Heart left ventricle (tissue), 16 donors: ENCODE results near the gene SYF2. TPM values are rescaled to one million over a fixed set of nuclear protein-coding genes. Genes with fewer than 3 reads are reported as not detected.

Experiments used
- ATAC-seq, 4 donors: fragments of 200-7000 bp; cut with Tn5 transposase; one replicate each; pipeline ENCODE4 v1.9.1; 2020 to 2022; ENCODE audit warnings: moderate library complexity in 4 of 4, mild to moderate bottlenecking in 3 of 4, moderate number of reproducible peaks in 1 of 4
- DNase-seq, 5 donors: peaks; one replicate each; pipeline ENCODE4 v3.0.0-alpha.2; 2020
- H3K27ac ChIP-seq, 12 donors: fragments of 200-600 bp; sonication (generic) in 4 of 12; one replicate each; pipeline versions ENCODE4 v1.5.0 to v1.8.0; 2016 to 2022; ENCODE audit warnings: mild to moderate bottlenecking in 2 of 12
- H3K27me3 ChIP-seq, 9 donors: fragments of 200-600 bp; sonication (generic) in 2 of 9; one replicate each; pipeline versions ENCODE4 v1.5.1 to v1.8.0; 2016 to 2022; ENCODE audit warnings: mild to moderate bottlenecking in 3 of 9
- H3K36me3 ChIP-seq, 9 donors: fragments of 200-600 bp; sonication (generic) in 2 of 9; one replicate each; pipeline versions ENCODE4 v1.5.0 to v1.8.0; 2018 to 2022; ENCODE audit warnings: mild to moderate bottlenecking in 2 of 9
- H3K4me1 ChIP-seq, 12 donors: fragments of 200-600 bp; sonication (generic) in 4 of 12; one replicate each; pipeline versions ENCODE4 v1.5.0 to v1.8.0; 2016 to 2022; ENCODE audit warnings: mild to moderate bottlenecking in 3 of 12
- H3K4me3 ChIP-seq, 12 donors: fragments of 200-600 bp; sonication (generic) in 4 of 12; one replicate each; pipeline versions ENCODE4 v1.5.0 to v1.8.0; 2017 to 2022; ENCODE audit warnings: mild to moderate bottlenecking in 9 of 12, moderate library complexity in 4 of 12
- H3K9me3 ChIP-seq, 12 donors: fragments of 200-600 bp; sonication (generic) in 4 of 12; one replicate each; pipeline versions ENCODE4 v1.5.0 to v1.8.0; 2016 to 2022; ENCODE audit warnings: mild to moderate bottlenecking in 1 of 12
- CTCF ChIP-seq, 12 donors: fragments of 200-600 bp; sonication (generic) in 4 of 12; IDR thresholded peaks; one replicate each; pipeline versions ENCODE4 v1.5.0 to v1.8.0; 2018 to 2022; ENCODE audit warnings: antibody characterized with exemption in 12 of 12, mild to moderate bottlenecking in 5 of 12
- POLR2A ChIP-seq, 2 donors: fragments of 450-650 bp; IDR thresholded peaks; one replicate each; pipeline ENCODE4 v1.6.1; 2017; ENCODE audit warnings: antibody characterized with exemption in 2 of 2, mild to moderate bottlenecking in 2 of 2, moderate library complexity in 2 of 2
- WGBS, 4 donors: extraction: QIAGEN DNeasy Blood & Tissue Kit in 2 of 4; methylation state at CpG; one replicate each; pipeline versions ENCODE4 v1.1.5 to v1.1.7; 2013 to 2018; 5-methylcytosine and 5-hydroxymethylcytosine counted together
- intact Hi-C, 10 donors: fragments of 100-400 bp; cut with DNase I; formaldehyde crosslinking; loops; one replicate each; pipeline versions ENCODE4 v1.11.1 to v1.14.2; 2022
- polyA plus RNA-seq, 2 donors: library from polyadenylated mRNA; stranded (reverse); fragments of 200-250 nt; gene quantifications; one replicate each; pipeline ENCODE4 v1.2.3, GENCODE V29; 2013
- total RNA-seq, 9 donors: library from RNA; depleted of rRNA in 2 of 9; stranded (reverse); fragments of >200 nt in 2 of 9; fragmentation: NEBNext Ultra II Directional in 3 of 9; extraction: Animal tissue kit (Norgen Biotek cat#: 25700) in 3 of 9; gene quantifications; one replicate each; pipeline versions ENCODE4 v1.1.0 to v1.2.4, GENCODE V29; 2016 to 2023
- donor health status: ischemic (EF 13 %, LVEDD 7.1; RV severe dilation, severe dysfunction).
- donor health status: healthy with polysubstance abuse.
- donor health status: DM: no; HTN: yes; CAD: no.
- donor health status: DM: no; HTN: no; CAD: no.
- donor health status: ischemic (EF 25% LVEDD 6.9; RV normal size, moderate dysfunction).
- donor health status: ischemic (EF 25% LVEDD 5.7; RV mildly dilated, moderate dysfunction).
- donor health status: healthy.
- donor health status: DM: yes; HTN: yes; CAD: no.
- donor health status: ischemic (EF 35%, LVEDD 5.7; RV mildly dilated, moderate dysfunction).
- donor health status: nonischemic (EF 11% LVEDD 7.7; RV severe dilation, severe dysfunction).
- donor health status: DM: yes; HTN: yes; CAD: no.
- donor health status: PGD.
- donor health status: ischemic (EF 29% LVEDD 5.4; RV normal size, mild dysfunction).
- donor health status: nonischemic (EF 23%, LVEDD 6.1; RV moderate dilation, normal function).

SYF2 gene
- total and polyA plus RNA-seq, 11 donors: 25.0 to 60.3 (median 35.4) TPM

DNA sequence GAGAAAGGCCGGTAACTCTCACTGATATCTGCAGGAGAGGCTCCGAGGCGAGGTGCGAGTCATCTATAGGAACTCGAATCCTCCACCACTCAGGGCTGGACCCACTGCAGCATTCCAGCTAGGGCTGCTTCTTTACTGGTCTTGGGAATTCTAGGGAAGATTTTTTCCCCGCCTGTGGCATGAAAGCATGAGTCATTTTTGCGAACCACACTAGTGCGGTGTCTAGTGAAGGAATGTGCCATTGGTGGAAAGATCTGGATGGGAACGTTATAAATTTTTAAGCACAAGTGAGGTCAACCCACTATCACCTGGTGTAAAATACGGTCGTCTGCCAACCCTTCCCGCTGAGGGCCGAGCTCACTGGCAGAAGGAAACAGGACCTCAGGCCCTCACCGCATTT, 49.7 kb downstream of the SYF2 start:
- H3K9me3 ChIP-seq: no peaks in the 10 kb centered on the region
- H3K27ac ChIP-seq: no peak overlapping the region
- intact Hi-C loops: no loop called here
- TF ChIP-seq POLR2A (IDR thresholded peaks at IDR 0.05): no peak
- no peak for TF ChIP-seq CTCF (IDR thresholded peaks at IDR 0.05)
- WGBS, 4 donors: 78 to 83% (median 81%) methylated on average over 14 of the region's 14 CpGs
- H3K4me1 ChIP-seq: no peaks in the 10 kb centered on the region
- H3K27me3 ChIP-seq: peaks cover 0 to 10% (median 3%) of the 10 kb centered on the region in 9 donors
- no peak for DNase-seq
- no peak for ATAC-seq
- H3K36me3 ChIP-seq: no peaks in the 10 kb centered on the region
- no peak overlapping the region for H3K4me3 ChIP-seq

DNA sequence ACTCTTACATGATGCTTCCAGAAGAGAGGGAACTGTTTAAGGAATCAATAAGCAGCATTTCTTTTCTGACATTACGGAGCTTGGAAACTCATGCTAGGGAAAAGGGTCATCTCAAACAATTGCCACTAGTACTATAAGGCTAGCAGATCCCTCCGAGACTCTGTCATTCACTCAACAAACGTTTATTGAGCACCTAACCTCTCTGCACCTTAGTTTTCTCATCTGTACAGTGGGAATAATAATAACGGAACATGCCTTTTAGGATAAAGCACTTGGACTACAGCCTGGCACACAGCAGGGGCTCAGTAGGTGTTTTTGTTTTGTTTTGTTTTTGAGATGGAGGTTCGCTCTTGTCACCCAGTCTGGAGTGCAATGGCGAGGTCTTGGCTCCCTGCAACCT, 51.3 kb downstream of the SYF2 start:
- ATAC-seq (no peak), DNase-seq (no peak)
- intact Hi-C loops: no loop called here
- Histone ChIP-seq H3K27me3 (peaks cover 0 to 10% (median 3%) of the 10 kb centered on the region in 9 donors), H3K27ac (no peak overlapping the region), H3K4me1 (no peaks in the 10 kb centered on the region), H3K9me3 (peaks cover 0 to 10% (median 0%) of the 10 kb centered on the region in 12 donors), H3K36me3 (no peaks in the 10 kb centered on the region), H3K4me3 (no peak overlapping the region)
- WGBS, 4 donors: 80 to 86% (median 83%) methylated on average over 6 of the region's 6 CpGs
- TF ChIP-seq POLR2A (IDR thresholded peaks at IDR 0.05): no peak
- no peak for TF ChIP-seq CTCF (IDR thresholded peaks at IDR 0.05)

DNA sequence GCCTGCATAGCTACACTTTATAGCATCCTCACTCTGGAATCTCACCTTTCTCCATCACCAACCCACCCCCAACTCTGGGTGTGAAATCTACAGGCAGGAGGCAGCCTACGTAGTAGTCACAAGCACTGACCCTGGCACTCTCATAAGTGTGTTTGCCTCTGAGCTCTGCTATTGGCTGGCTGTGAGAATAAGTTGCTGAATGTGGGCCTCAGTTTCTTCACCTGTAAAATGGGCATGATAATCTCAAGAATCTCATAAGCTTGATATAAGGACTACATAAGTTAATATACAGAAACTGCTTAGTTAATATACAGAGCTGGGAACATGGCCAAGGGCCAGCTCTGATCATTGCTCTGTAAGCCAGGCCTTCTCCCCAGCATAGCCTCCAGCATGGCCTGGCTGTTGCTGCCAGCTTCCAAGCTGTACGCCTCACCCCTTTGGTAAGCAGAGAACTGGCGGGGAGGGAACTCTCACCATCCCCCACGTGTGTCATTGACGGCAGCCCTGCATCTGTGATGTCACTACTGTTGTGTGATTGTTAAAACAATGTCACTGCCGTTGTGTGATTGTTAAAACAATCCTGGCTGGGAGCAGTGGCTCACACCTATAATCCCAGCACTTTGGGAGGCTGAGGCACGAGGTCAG, 53.3 kb downstream of the SYF2 start:
- intact Hi-C loops: no loop called here
- no peak for DNase-seq
- WGBS, 4 donors: 66 to 74% (median 71%) methylated on average over 7 of the region's 7 CpGs
- Histone ChIP-seq H3K36me3 (no peaks in the 10 kb centered on the region), H3K27me3 (peaks cover 0 to 6% (median 0%) of the 10 kb centered on the region in 9 donors), H3K27ac (no peak overlapping the region), H3K4me1 (no peaks in the 10 kb centered on the region), H3K9me3 (peaks cover 0 to 14% (median 0%) of the 10 kb centered on the region in 12 donors), H3K4me3 (no peak overlapping the region)
- ATAC-seq: no peak
- no peak for TF ChIP-seq POLR2A (IDR thresholded peaks at IDR 0.05)
- TF ChIP-seq CTCF (IDR thresholded peaks at IDR 0.05): no peak

- no peak overlapping the region for H3K4me3 ChIP-seq
- H3K9me3 ChIP-seq: peaks cover 0 to 14% (median 0%) of the 10 kb centered on the region in 12 donors
- intact Hi-C loops: no loop called here
- no peak for DNase-seq
- WGBS, 4 donors: 82 to 90% (median 87%) methylated on average over 13 of the region's 13 CpGs
- H3K4me1 ChIP-seq: no peaks in the 10 kb centered on the region
- H3K27ac ChIP-seq: no peak overlapping the region
- TF ChIP-seq CTCF (IDR thresholded peaks at IDR 0.05) (no peak), POLR2A (IDR thresholded peaks at IDR 0.05) (no peak)
- no peaks in the 10 kb centered on the region for H3K36me3 ChIP-seq
- no peak for ATAC-seq
- no peaks in the 10 kb centered on the region for H3K27me3 ChIP-seq
Measured at GRCh38 chr1:25174730-25175612, 57.3 kb downstream of the SYF2 start.
